HepG2 (cell line): ENCODE measurements around the gene LYST. TPM values are rescaled to one million over a fixed set of nuclear protein-coding genes. Genes with fewer than 3 reads are reported as not detected.

Experiments used
- AGO1 ChIP-seq: fragments of 200-400 bp; formaldehyde crosslinking; IDR thresholded peaks from 2 replicates; pipeline ENCODE4 v1.6.1; 2017; ENCODE audit warnings: mild to moderate bottlenecking, low read depth, low read length, moderate library complexity; ENCODE audit not compliant: poor library complexity, severe bottlenecking
- CCAR2 ChIP-seq: fragments of 200-400 bp; formaldehyde crosslinking; optimal IDR thresholded peaks from 2 replicates; pipeline ENCODE3; 2018; ENCODE audit warnings: low read depth, mild to moderate bottlenecking, low read length, moderate library complexity
- CHD4 ChIP-seq: fragments of 200-600 bp; sonication (generic); IDR thresholded peaks from 2 replicates; pipeline ENCODE4 v1.7.0; 2017; ENCODE audit warnings: mild to moderate bottlenecking, low read length, borderline replicate concordance
- GABPA ChIP-seq, 2 experiments: IDR thresholded peaks; 2 replicates each; pipeline ENCODE4 v1.6.1; 2011 to 2016; ENCODE audit warnings: low read depth in 2 of 2, low read length in 1 of 2, missing biosample characterization in 1 of 2, missing genetic modification characterization in 1 of 2
- GFI1 ChIP-seq: sonication (generic); formaldehyde crosslinking; IDR thresholded peaks from 2 replicates; pipeline ENCODE4 v1.5.0; 2020; ENCODE audit warnings: missing genetic modification reagents, mild to moderate bottlenecking, borderline replicate concordance
- JUN ChIP-seq: sonication (generic); formaldehyde crosslinking; IDR thresholded peaks from 2 replicates; pipeline ENCODE4 v1.4.0; 2020; ENCODE audit warnings: mild to moderate bottlenecking, missing genetic modification reagents
- RFX1 ChIP-seq: fragments of 450-650 bp; IDR thresholded peaks from 2 replicates; pipeline ENCODE4 v1.6.1; 2017
- SMYD3 ChIP-seq: sonication (generic); formaldehyde crosslinking; IDR thresholded peaks from 2 replicates; pipeline ENCODE4 v1.8.1; 2023; ENCODE audit warnings: mild to moderate bottlenecking, missing genetic modification reagents
- SNAPC2 ChIP-seq: sonication (generic); formaldehyde crosslinking; IDR thresholded peaks from 2 replicates; pipeline ENCODE4 v1.8.1; 2022; ENCODE audit warnings: mild to moderate bottlenecking, missing genetic modification reagents
- SRSF4 ChIP-seq: fragments of 200-400 bp; formaldehyde crosslinking; IDR thresholded peaks from one replicate; pipeline ENCODE4 v1.6.1; 2018; ENCODE audit warnings: mild to moderate bottlenecking, low read depth, low read length, moderate library complexity; ENCODE audit not compliant: poor library complexity, severe bottlenecking
- U2AF2 ChIP-seq: fragments of 200-400 bp; formaldehyde crosslinking; IDR thresholded peaks from 2 replicates; pipeline ENCODE4 v1.6.1; 2017; ENCODE audit warnings: low read depth, mild to moderate bottlenecking, low read length
- ZNF282 ChIP-seq: fragments of 450-650 bp; IDR thresholded peaks from 2 replicates; pipeline ENCODE4 v1.6.1; 2018; ENCODE audit not compliant: partially characterized antibody
- ZNF33B ChIP-seq: sonication (generic); formaldehyde crosslinking; IDR thresholded peaks from 2 replicates; pipeline ENCODE4 v1.5.1; 2020; ENCODE audit warnings: mild to moderate bottlenecking, missing genetic modification reagents
- ZNF570 ChIP-seq: sonication (generic); formaldehyde crosslinking; IDR thresholded peaks from 2 replicates; pipeline ENCODE4 v1.4.0; 2020; ENCODE audit warnings: mild to moderate bottlenecking, missing genetic modification reagents, borderline replicate concordance
- polyA plus RNA-seq, 8 experiments: library from polyadenylated mRNA; depleted of rRNA in 3 of 8; stranded (reverse) in 7 of 8; unstranded in 1 of 8; fragments of >200 nt; fragmentation: Illumina TruSeq in 4 of 8; extraction: Trizol in 4 of 8; gene quantifications; 2 replicates each; pipeline versions ENCODE4 v1.2.1 to v1.2.3, GENCODE V29; 2011 to 2016; ENCODE audit warnings: low read depth in 4 of 8, missing spikeins in 1 of 8, mixed read lengths in 1 of 8; ENCODE audit not compliant: insufficient read depth in 1 of 8
- total RNA-seq, 5 experiments: library from RNA; depleted of rRNA; stranded (reverse); fragments of >200 nt; fragmentation: Illumina TruSeq; extraction: Trizol; gene quantifications; 2 replicates each; pipeline ENCODE4 v1.2.3, GENCODE V29; 2016; ENCODE audit warnings: low read depth in 1 of 5
- TF ChIP-seq, protein P1 (sequence below): sonication (generic); formaldehyde crosslinking; IDR thresholded peaks from 2 replicates; pipeline ENCODE4 v1.9.0; 2021; ENCODE audit warnings: missing genetic modification reagents, borderline replicate concordance
- TF ChIP-seq, protein P2 (sequence below): sonication (generic); formaldehyde crosslinking; IDR thresholded peaks from 2 replicates; pipeline ENCODE4 v1.5.1; 2020; ENCODE audit warnings: mild to moderate bottlenecking, missing genetic modification reagents, moderate library complexity
- TF ChIP-seq, protein P3 (sequence below): sonication (generic); formaldehyde crosslinking; conservative IDR thresholded peaks from 2 replicates; pipeline ENCODE4 v1.8.0; 2022; ENCODE audit warnings: mild to moderate bottlenecking, moderate library complexity, missing genetic modification reagents
- TF ChIP-seq, protein P4 (sequence below): sonication (generic); formaldehyde crosslinking; IDR thresholded peaks from 2 replicates; pipeline ENCODE4 v1.9.0; 2021; ENCODE audit warnings: missing genetic modification reagents, mild to moderate bottlenecking, borderline replicate concordance
- TF ChIP-seq, protein P5 (sequence below): fragments of 450-650 bp; IDR thresholded peaks from 2 replicates; pipeline ENCODE4 v1.6.1; 2016

The LYST gene
- total and polyA plus RNA-seq, 2 of the 13 experiments (the other 11 are each of a cell fraction or from before 2014, with no cell fraction given) = 0.91 to 2.5 TPM

DNA sequence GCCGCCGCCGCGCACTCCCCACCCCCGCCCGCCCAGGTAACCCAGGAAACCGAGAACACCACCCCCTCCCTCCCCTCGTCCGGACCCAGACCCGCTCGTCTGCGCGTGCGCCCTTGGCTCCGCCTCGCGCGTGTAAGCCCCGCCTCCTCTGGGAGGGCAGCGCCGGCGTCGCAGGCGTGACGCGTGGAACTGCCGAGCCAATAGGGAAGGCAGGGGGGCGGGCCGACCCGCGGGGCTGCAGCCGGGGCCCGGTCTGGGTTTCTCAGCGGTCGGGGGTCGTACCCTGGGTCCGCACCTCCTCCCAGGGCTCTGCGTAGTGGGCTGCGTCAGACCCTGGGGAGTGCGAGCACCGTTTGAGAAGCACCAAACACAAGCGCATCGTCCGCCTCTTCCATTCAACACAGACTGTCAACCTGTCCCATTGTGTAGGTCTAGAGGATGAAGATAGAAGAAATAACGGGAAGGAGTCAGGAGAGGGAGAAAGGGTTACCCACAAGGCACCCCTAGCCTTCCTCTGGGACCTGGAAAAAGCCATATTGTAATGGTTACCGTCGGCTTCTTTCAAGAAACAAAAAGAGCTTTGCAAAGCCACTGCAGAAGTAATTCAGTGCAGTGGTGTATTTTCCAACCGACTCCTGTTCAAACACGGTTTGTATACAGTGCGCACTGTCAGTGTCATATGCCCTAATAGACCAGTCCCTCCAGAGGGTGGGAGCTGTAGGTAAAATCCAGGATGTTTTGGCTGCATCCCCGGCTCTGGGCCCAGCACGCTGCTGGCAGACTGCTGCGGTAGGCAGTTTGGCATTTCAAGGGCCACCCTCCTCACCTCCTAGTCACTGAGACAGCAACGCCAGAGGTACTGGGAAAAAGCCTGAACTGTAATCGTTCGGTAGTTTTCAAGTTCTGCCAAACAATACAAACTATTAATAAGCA, 473 bp upstream of the LYST start (continued):
- no peak for TF ChIP-seq ZNF282
- TF ChIP-seq GFI1 (CRISPR knock-in tag) = no peak
- TF ChIP-seq, protein P1, sequence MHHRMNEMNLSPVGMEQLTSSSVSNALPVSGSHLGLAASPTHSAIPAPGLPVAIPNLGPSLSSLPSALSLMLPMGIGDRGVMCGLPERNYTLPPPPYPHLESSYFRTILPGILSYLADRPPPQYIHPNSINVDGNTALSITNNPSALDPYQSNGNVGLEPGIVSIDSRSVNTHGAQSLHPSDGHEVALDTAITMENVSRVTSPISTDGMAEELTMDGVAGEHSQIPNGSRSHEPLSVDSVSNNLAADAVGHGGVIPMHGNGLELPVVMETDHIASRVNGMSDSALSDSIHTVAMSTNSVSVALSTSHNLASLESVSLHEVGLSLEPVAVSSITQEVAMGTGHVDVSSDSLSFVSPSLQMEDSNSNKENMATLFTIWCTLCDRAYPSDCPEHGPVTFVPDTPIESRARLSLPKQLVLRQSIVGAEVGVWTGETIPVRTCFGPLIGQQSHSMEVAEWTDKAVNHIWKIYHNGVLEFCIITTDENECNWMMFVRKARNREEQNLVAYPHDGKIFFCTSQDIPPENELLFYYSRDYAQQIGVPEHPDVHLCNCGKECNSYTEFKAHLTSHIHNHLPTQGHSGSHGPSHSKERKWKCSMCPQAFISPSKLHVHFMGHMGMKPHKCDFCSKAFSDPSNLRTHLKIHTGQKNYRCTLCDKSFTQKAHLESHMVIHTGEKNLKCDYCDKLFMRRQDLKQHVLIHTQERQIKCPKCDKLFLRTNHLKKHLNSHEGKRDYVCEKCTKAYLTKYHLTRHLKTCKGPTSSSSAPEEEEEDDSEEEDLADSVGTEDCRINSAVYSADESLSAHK (CRISPR knock-in tag) = no peak
- TF ChIP-seq SNAPC2 = no peak
- no peak for TF ChIP-seq ZNF33B
- no peak for TF ChIP-seq SMYD3 (CRISPR knock-in tag)
- TF ChIP-seq JUN = no peak
- no peak for TF ChIP-seq ZNF570 (CRISPR knock-in tag)
- no peak for TF ChIP-seq CHD4
- no peak for TF ChIP-seq RFX1
- TF ChIP-seq, protein P2, sequence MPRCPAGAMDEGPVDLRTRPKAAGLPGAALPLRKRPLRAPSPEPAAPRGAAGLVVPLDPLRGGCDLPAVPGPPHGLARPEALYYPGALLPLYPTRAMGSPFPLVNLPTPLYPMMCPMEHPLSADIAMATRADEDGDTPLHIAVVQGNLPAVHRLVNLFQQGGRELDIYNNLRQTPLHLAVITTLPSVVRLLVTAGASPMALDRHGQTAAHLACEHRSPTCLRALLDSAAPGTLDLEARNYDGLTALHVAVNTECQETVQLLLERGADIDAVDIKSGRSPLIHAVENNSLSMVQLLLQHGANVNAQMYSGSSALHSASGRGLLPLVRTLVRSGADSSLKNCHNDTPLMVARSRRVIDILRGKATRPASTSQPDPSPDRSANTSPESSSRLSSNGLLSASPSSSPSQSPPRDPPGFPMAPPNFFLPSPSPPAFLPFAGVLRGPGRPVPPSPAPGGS (CRISPR knock-in tag) = no peak
- TF ChIP-seq, protein P3, sequence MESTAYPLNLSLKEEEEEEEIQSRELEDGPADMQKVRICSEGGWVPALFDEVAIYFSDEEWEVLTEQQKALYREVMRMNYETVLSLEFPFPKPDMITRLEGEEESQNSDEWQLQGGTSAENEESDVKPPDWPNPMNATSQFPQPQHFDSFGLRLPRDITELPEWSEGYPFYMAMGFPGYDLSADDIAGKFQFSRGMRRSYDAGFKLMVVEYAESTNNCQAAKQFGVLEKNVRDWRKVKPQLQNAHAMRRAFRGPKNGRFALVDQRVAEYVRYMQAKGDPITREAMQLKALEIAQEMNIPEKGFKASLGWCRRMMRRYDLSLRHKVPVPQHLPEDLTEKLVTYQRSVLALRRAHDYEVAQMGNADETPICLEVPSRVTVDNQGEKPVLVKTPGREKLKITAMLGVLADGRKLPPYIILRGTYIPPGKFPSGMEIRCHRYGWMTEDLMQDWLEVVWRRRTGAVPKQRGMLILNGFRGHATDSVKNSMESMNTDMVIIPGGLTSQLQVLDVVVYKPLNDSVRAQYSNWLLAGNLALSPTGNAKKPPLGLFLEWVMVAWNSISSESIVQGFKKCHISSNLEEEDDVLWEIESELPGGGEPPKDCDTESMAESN (CRISPR knock-in tag) = no peak
- TF ChIP-seq, protein P4, sequence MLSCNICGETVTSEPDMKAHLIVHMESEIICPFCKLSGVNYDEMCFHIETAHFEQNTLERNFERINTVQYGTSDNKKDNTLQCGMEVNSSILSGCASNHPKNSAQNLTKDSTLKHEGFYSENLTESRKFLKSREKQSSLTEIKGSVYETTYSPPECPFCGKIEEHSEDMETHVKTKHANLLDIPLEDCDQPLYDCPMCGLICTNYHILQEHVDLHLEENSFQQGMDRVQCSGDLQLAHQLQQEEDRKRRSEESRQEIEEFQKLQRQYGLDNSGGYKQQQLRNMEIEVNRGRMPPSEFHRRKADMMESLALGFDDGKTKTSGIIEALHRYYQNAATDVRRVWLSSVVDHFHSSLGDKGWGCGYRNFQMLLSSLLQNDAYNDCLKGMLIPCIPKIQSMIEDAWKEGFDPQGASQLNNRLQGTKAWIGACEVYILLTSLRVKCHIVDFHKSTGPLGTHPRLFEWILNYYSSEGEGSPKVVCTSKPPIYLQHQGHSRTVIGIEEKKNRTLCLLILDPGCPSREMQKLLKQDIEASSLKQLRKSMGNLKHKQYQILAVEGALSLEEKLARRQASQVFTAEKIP = no peak
- no peak for TF ChIP-seq SRSF4
- TF ChIP-seq GABPA (IDR thresholded peaks at IDR 0.05; ENCODE audit: low read depth, low read length) = no peak
- no peak for TF ChIP-seq GABPA (CRISPR knock-in tag; IDR thresholded peaks at IDR 0.05; ENCODE audit: low read depth)
- no peak for TF ChIP-seq U2AF2
- TF ChIP-seq, protein P5, sequence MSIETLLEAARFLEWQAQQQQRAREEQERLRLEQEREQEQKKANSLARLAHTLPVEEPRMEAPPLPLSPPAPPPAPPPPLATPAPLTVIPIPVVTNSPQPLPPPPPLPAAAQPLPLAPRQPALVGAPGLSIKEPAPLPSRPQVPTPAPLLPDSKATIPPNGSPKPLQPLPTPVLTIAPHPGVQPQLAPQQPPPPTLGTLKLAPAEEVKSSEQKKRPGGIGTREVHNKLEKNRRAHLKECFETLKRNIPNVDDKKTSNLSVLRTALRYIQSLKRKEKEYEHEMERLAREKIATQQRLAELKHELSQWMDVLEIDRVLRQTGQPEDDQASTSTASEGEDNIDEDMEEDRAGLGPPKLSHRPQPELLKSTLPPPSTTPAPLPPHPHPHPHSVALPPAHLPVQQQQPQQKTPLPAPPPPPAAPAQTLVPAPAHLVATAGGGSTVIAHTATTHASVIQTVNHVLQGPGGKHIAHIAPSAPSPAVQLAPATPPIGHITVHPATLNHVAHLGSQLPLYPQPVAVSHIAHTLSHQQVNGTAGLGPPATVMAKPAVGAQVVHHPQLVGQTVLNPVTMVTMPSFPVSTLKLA = no peak
- no peak for TF ChIP-seq CCAR2
- no peak for TF ChIP-seq AGO1
